Erythroblast (primary cell): Measurements from ENCODE around the gene PRKG1.

ENCODE experiments used
- GATA1 ChIP-seq: IDR thresholded peaks from 2 replicates; pipeline ENCODE4 v1.6.1; 2011; ENCODE audit warnings: low read depth, mild to moderate bottlenecking, control low read depth, low read length, moderate library complexity
- POLR2A ChIP-seq: IDR thresholded peaks from 2 replicates; pipeline ENCODE4 v1.6.1; 2011; ENCODE audit warnings: mild to moderate bottlenecking, low read length

DNA sequence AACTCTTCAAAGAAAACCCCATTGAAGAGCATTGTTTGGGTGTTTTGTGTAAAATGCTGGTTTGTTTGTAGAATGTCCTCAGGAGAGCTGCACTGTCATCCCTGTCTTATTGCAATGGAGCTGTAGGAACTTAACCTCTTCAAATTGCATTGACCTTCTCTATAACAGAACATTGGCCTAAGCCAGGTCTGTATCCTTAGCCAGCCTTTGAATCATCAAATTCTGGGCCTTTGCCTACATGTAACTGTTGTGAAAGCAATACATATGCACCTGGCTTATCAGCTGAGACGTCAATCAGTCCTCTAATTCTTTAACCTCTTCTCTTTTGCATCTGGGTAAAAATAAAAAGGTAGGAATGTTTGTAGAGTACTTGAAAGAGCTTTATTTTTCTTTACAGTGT is 429.1 kb downstream of the PRKG1 start:
- TF ChIP-seq GATA1 (no peak), POLR2A (no peak)
